K562 (cell line): ENCODE results near the gene SAE1. TPM values are rescaled to one million over a fixed set of nuclear protein-coding genes. Genes with fewer than 3 reads are reported as not detected.

Source experiments
- MXI1 ChIP-seq: IDR thresholded peaks from 2 replicates; pipeline ENCODE4 v1.6.1; 2011; ENCODE audit warnings: low read depth, mild to moderate bottlenecking, improper control_type of control experiment, low read length
- NONO ChIP-seq, 2 experiments: fragments of 200-400 bp in 1 of 2; fragments of 450-650 bp in 1 of 2; formaldehyde crosslinking in 1 of 2; IDR thresholded peaks; 2 replicates each; pipeline ENCODE4 v1.6.1; 2017; ENCODE audit warnings: low read depth in 2 of 2, mild to moderate bottlenecking in 2 of 2, moderate library complexity in 2 of 2, low read length in 1 of 2
- NR1H2 ChIP-seq: sonication (generic); formaldehyde crosslinking; IDR thresholded peaks from 2 replicates; pipeline ENCODE4 v1.4.0; 2020; ENCODE audit warnings: mild to moderate bottlenecking, missing genetic modification reagents
- NR4A1 ChIP-seq, 2 experiments: fragments of 250-450 bp in 1 of 2; fragments of 450-650 bp in 1 of 2; sonication (Bioruptor Pico) in 1 of 2; IDR thresholded peaks; 2 replicates each; pipeline versions ENCODE4 v1.4.0 to v1.6.1; 2016 to 2020; ENCODE audit warnings: mild to moderate bottlenecking in 2 of 2, missing compliant biosample characterization in 1 of 2, missing genetic modification characterization in 1 of 2, moderate library complexity in 1 of 2
- PPARD ChIP-seq: fragments of 250-450 bp; sonication (Bioruptor Pico); IDR thresholded peaks from 2 replicates; pipeline ENCODE4 v1.8.0; 2022; ENCODE audit warnings: inconsistent platforms, mild to moderate bottlenecking, moderate library complexity
- PRMT5 ChIP-seq: sonication (generic); formaldehyde crosslinking; IDR thresholded peaks from 2 replicates; pipeline ENCODE4 v1.5.0; 2020; ENCODE audit warnings: missing genetic modification reagents
- RAD21 ChIP-seq, 2 experiments: fragments of 250-450 bp in 1 of 2; fragments of 450-650 bp in 1 of 2; sonication (Bioruptor Pico) in 1 of 2; formaldehyde crosslinking in 1 of 2; IDR thresholded peaks in 1 of 2; conservative IDR thresholded peaks in 1 of 2; 2 replicates each; pipeline versions ENCODE4 v1.4.0 to v1.8.0; 2020 to 2022; ENCODE audit warnings: mild to moderate bottlenecking in 2 of 2, moderate library complexity in 1 of 2
- RFX1 ChIP-seq: fragments of 450-650 bp; IDR thresholded peaks from 2 replicates; pipeline ENCODE4 v1.6.1; 2016; ENCODE audit warnings: mild to moderate bottlenecking, moderate library complexity
- SRSF3 ChIP-seq: fragments of 200-400 bp; formaldehyde crosslinking; IDR thresholded peaks from 2 replicates; pipeline ENCODE4 v1.6.1; 2016; ENCODE audit warnings: mild to moderate bottlenecking, low read length, moderate library complexity; ENCODE audit not compliant: insufficient read depth
- TARDBP ChIP-seq: fragments of 450-650 bp; IDR thresholded peaks from 2 replicates; pipeline ENCODE4 v1.6.1; 2016
- XRCC3 ChIP-seq: fragments of 450-650 bp; IDR thresholded peaks from 2 replicates; pipeline ENCODE4 v1.6.1; 2017; ENCODE audit warnings: mild to moderate bottlenecking, moderate library complexity
- ZNF766 ChIP-seq: fragments of 200-800 bp; sonication (Bioruptor generic); conservative IDR thresholded peaks from 2 replicates; pipeline ENCODE4 v1.6.1; 2016; ENCODE audit warnings: missing genetic modification characterization, missing compliant biosample characterization
- polyA plus RNA-seq, 8 experiments: library from polyadenylated mRNA; depleted of rRNA in 4 of 8; stranded (reverse) in 5 of 8; unstranded in 3 of 8; fragments of >200 nt; fragmentation: Nextera tagmentation in 2 of 8; fragmentation: Illumina TruSeq in 1 of 8; extraction: Ambion mirVana in 2 of 8; extraction: Trizol in 1 of 8; gene quantifications; 2 replicates each; pipeline versions ENCODE4 v1.2.1 to v1.2.3, GENCODE V29; 2011 to 2014; ENCODE audit warnings: inconsistent platforms in 1 of 8, missing spikeins in 1 of 8
- total RNA-seq, 7 experiments: library from RNA; depleted of rRNA in 6 of 7; stranded (reverse); fragments of >200 nt in 6 of 7; fragmentation: Illumina TruSeq in 2 of 7; extraction: Trizol in 2 of 7; gene quantifications; 2 replicates each; pipeline versions ENCODE4 v1.2.1 to v1.2.3, GENCODE V29; 2011 to 2021; ENCODE audit warnings: low replicate concordance in 1 of 7
- TF ChIP-seq, protein P1 (sequence below): fragments of 250-450 bp; sonication (Bioruptor Pico); IDR thresholded peaks from 2 replicates; pipeline ENCODE4 v1.8.0; 2022; ENCODE audit warnings: moderate library complexity, mild to moderate bottlenecking, inconsistent platforms
- TF ChIP-seq, protein P2 (sequence below): fragments of 250-450 bp; sonication (Bioruptor Pico); IDR thresholded peaks from 2 replicates; pipeline ENCODE4 v1.8.0; 2022; ENCODE audit warnings: inconsistent platforms, mild to moderate bottlenecking, moderate library complexity, borderline replicate concordance

The SAE1 gene
- total and polyA plus RNA-seq, 9 of the 15 experiments (the other 6 are each of a cell fraction or from before 2014, with no cell fraction given), result 82.8 to 299 (median 217) TPM

DNA sequence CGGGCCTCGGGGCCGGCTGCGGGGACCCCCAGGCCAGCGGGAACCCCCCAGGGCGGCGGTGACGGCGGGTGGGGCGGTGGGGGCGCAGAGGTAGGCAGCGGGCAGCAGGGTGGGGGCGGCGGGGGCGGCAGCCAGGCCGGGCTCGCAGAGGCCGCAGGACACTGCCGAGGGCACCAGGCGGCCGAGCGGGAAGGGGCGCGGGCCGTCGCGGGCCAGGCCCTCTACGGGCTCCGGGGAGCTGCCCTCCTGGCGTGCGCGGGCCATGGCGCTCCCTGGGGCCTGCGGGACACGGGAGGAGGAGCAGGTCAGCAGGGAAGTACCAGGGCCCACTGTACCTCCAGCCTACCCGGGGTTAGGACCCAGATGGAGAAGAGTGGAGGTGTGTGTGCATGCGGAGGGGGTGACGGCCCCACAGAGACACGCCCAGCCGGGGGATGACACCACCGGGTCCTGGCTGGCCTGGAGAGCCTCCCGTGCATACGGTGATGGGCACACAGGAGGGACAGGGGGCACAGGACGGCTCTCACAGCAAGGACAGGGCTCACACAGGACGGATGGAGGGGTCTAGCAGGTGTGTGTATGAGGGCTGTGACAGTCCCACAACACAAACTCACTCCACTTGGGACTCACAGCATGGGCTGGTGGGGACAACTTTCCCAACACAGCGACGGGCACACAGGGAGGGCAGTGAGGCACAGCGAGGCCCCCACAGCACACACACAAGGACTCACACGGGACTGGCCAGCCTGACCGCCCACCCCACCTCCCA lies 97.7 kb downstream of the SAE1 start (continued):
- TF ChIP-seq PPARD (CRISPR knock-in tag) (no peak), SRSF3 (no peak), TARDBP (peak; percentile 88), NR4A1 (CRISPR knock-in tag; IDR thresholded peaks at IDR 0.05) (no peak), NR4A1 (tag; IDR thresholded peaks at IDR 0.05) (no peak), MXI1 (no peak; the same call in 1 of the 2 replicates), NONO (IDR thresholded peaks at IDR 0.05; ENCODE audit: low read depth in 2 of 2, low read length in 1 of 2) (peak in 1 of 2 experiments; percentile 69; a peak in 1 of 4 replicates), ZNF766 (CRISPR knock-in tag) (no peak), RFX1 (no peak), PRMT5 (CRISPR knock-in tag) (no peak), XRCC3 (no peak), RAD21 (CRISPR knock-in tag; conservative IDR thresholded peaks at IDR 0.05 in 1 of 2, IDR thresholded peaks at IDR 0.05 in 1 of 2) (no peak), NR1H2 (CRISPR knock-in tag) (no peak)
- TF ChIP-seq, protein P1, sequence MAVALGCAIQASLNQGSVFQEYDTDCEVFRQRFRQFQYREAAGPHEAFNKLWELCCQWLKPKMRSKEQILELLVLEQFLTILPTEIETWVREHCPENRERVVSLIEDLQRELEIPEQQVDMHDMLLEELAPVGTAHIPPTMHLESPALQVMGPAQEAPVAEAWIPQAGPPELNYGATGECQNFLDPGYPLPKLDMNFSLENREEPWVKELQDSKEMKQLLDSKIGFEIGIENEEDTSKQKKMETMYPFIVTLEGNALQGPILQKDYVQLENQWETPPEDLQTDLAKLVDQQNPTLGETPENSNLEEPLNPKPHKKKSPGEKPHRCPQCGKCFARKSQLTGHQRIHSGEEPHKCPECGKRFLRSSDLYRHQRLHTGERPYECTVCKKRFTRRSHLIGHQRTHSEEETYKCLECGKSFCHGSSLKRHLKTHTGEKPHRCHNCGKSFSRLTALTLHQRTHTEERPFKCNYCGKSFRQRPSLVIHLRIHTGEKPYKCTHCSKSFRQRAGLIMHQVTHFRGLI (CRISPR knock-in tag), result no peak
- TF ChIP-seq, protein P2, sequence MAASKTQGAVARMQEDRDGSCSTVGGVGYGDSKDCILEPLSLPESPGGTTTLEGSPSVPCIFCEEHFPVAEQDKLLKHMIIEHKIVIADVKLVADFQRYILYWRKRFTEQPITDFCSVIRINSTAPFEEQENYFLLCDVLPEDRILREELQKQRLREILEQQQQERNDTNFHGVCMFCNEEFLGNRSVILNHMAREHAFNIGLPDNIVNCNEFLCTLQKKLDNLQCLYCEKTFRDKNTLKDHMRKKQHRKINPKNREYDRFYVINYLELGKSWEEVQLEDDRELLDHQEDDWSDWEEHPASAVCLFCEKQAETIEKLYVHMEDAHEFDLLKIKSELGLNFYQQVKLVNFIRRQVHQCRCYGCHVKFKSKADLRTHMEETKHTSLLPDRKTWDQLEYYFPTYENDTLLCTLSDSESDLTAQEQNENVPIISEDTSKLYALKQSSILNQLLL (CRISPR knock-in tag), result no peak
